Measurements from ENCODE around the gene ZNF497. TPM values are rescaled to one million over a fixed set of nuclear protein-coding genes. Genes with fewer than 3 reads are reported as not detected.

ZNF497 gene
- total and polyA plus RNA-seq, 10 of the 15 experiments (the other 5 are each of a cell fraction or from before 2014, with no cell fraction given), result 0.09 to 0.82 (median 0.28) TPM

DNA sequence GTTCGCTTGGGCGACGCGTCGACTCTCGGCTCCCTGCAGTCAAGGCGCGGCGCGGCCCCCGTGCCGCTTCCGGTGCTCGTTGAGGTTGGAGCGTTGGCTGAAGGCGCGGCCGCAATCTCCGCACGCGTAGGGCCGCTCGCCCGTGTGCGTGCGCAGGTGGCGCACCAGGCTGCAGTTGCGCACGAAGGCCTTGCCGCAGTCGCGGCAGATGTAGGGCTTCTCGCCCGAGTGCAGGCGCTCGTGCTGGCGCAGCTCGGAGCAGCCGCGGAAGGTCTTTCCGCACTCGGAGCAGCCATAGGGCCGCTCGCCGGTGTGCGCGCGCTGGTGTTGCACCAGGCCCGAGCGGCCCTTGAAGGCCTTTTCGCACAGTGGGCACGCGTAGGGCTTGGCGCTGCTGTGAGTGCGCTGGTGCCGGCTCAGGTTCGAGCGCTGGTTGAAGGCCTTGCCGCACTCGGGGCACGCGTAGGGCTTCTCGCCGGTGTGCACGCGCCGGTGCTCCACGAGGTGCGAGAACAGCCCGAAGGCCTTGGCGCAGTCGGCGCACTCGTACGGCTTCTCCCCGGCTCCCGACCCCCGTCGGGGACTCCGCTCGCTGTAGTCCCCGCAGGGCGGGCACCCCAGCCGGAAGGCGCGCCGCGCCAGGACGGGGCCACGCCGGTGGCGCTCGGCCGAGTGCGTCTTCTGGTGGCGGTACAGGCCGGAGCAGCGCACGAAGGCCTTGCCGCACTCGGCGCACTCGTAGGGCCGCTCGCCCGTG, 5.3 kb upstream of the ZNF497 start:
- H2AFZ ChIP-seq (ENCODE audit: control insufficient read depth, low read depth, low read length), result no peak overlapping the region
- RAD21 ChIA-PET (ENCODE audit: unreplicated experiment), result no interaction called here
- no peak for DNase-seq (ENCODE audit: low read depth, low spot score)

More for the DNA sequence above, 5.3 kb upstream of the ZNF497 start:
- BruUV-seq (replicated peaks), result no TSS peak
- CTCF ChIA-PET, result no interaction called here
- FAIRE-seq (no peak), ATAC-seq (no peak)
- Histone ChIP-seq H3K79me2 (ENCODE audit: control insufficient read depth, insufficient read depth, low read length) (no peaks in the 10 kb centered on the region), H3K4me3 (no peak overlapping the region), H3K9ac (ENCODE audit: control insufficient read depth, insufficient read depth, low read length) (no peak overlapping the region), H3K27me3 (replicated peaks in 1 of 2; ENCODE audit: control insufficient read depth in 2 of 2, insufficient read depth in 2 of 2, low read length in 1 of 2) (no peaks in the 10 kb centered on the region), H3K4me2 (ENCODE audit: control insufficient read depth, insufficient read depth) (no peak overlapping the region), H3K4me1 (ENCODE audit: control insufficient read depth, insufficient read depth, low read length) (peaks cover 8% of the 10 kb centered on the region), H3K36me3 (ENCODE audit: control insufficient read depth in 2 of 2, insufficient read depth in 2 of 2, low read length in 1 of 2) (no peaks in the 10 kb centered on the region), H3K9me3 (replicated peaks; ENCODE audit: control insufficient read depth, insufficient read depth, low read length) (no peaks in the 10 kb centered on the region), H4K20me1 (ENCODE audit: control insufficient read depth, insufficient read depth) (no peaks in the 10 kb centered on the region), H3K27ac (ENCODE audit: control insufficient read depth, insufficient read depth) (no peak overlapping the region)
- intact Hi-C loops (cut with micrococcal nuclease; ENCODE audit: unreplicated experiment) (no loop called here), in situ Hi-C loops (cut with MboI) (no loop called here)
- WGBS (ENCODE audit: insufficient coverage, insufficient replicate concordance, low lambda C conversion rate, missing lambda C conversion rate), result 96% methylated on average over 80 of the region's 106 CpGs
- TF ChIP-seq CREM (IDR thresholded peaks at IDR 0.05; ENCODE audit: low read depth) (no peak), SPI1 (IDR thresholded peaks at IDR 0.05; ENCODE audit: borderline replicate concordance, insufficient read depth, low read depth, low read length) (no peak), ESRRA (IDR thresholded peaks at IDR 0.05; ENCODE audit: low read length) (no peak), GATAD2B (conservative IDR thresholded peaks at IDR 0.05; ENCODE audit: low read depth) (no peak), SIN3A (IDR thresholded peaks at IDR 0.05; ENCODE audit: low read depth, low read length) (no peak), TCF3 (IDR thresholded peaks at IDR 0.05; ENCODE audit: borderline replicate concordance, insufficient read depth, low read depth, low read length) (no peak), JUNB (IDR thresholded peaks at IDR 0.05) (no peak), NR2C1 (IDR thresholded peaks at IDR 0.05) (no peak), ASH2L (IDR thresholded peaks at IDR 0.05; ENCODE audit: borderline replicate concordance, low read depth) (no peak), MYB (IDR thresholded peaks at IDR 0.05; ENCODE audit: borderline replicate concordance, low read depth, low read length) (no peak), SREBF2 (IDR thresholded peaks at IDR 0.05; ENCODE audit: low read length) (no peak), MXI1 (IDR thresholded peaks at IDR 0.05; ENCODE audit: low read depth, low read length) (no peak), NRF1 (conservative IDR thresholded peaks at IDR 0.05; ENCODE audit: low read depth, low read length) (no peak), HDGF (IDR thresholded peaks at IDR 0.05) (no peak), LARP7 (IDR thresholded peaks at IDR 0.05) (no peak), RAD21 (IDR thresholded peaks at IDR 0.05; ENCODE audit: insufficient read depth, low read depth, low read length) (no peak)
- TF ChIP-seq, protein P1, sequence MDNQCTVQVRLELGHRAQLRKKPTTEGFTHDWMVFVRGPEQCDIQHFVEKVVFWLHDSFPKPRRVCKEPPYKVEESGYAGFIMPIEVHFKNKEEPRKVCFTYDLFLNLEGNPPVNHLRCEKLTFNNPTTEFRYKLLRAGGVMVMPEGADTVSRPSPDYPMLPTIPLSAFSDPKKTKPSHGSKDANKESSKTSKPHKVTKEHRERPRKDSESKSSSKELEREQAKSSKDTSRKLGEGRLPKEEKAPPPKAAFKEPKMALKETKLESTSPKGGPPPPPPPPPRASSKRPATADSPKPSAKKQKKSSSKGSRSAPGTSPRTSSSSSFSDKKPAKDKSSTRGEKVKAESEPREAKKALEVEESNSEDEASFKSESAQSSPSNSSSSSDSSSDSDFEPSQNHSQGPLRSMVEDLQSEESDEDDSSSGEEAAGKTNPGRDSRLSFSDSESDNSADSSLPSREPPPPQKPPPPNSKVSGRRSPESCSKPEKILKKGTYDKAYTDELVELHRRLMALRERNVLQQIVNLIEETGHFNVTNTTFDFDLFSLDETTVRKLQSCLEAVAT (IDR thresholded peaks at IDR 0.05), result no peak
- TF ChIP-seq, protein P2, sequence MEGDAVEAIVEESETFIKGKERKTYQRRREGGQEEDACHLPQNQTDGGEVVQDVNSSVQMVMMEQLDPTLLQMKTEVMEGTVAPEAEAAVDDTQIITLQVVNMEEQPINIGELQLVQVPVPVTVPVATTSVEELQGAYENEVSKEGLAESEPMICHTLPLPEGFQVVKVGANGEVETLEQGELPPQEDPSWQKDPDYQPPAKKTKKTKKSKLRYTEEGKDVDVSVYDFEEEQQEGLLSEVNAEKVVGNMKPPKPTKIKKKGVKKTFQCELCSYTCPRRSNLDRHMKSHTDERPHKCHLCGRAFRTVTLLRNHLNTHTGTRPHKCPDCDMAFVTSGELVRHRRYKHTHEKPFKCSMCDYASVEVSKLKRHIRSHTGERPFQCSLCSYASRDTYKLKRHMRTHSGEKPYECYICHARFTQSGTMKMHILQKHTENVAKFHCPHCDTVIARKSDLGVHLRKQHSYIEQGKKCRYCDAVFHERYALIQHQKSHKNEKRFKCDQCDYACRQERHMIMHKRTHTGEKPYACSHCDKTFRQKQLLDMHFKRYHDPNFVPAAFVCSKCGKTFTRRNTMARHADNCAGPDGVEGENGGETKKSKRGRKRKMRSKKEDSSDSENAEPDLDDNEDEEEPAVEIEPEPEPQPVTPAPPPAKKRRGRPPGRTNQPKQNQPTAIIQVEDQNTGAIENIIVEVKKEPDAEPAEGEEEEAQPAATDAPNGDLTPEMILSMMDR (IDR thresholded peaks at IDR 0.05 in 2 of 3, conservative IDR thresholded peaks at IDR 0.05 in 1 of 3; ENCODE audit: control insufficient read depth in 2 of 3, extremely low read depth in 1 of 3, insufficient read depth in 1 of 3, low read depth in 3 of 3, low read length in 3 of 3), result no peak
- TF ChIP-seq, protein P3, sequence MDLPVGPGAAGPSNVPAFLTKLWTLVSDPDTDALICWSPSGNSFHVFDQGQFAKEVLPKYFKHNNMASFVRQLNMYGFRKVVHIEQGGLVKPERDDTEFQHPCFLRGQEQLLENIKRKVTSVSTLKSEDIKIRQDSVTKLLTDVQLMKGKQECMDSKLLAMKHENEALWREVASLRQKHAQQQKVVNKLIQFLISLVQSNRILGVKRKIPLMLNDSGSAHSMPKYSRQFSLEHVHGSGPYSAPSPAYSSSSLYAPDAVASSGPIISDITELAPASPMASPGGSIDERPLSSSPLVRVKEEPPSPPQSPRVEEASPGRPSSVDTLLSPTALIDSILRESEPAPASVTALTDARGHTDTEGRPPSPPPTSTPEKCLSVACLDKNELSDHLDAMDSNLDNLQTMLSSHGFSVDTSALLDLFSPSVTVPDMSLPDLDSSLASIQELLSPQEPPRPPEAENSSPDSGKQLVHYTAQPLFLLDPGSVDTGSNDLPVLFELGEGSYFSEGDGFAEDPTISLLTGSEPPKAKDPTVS (IDR thresholded peaks at IDR 0.05; ENCODE audit: low read depth, low read length), result no peak
- TF ChIP-seq, protein P4, sequence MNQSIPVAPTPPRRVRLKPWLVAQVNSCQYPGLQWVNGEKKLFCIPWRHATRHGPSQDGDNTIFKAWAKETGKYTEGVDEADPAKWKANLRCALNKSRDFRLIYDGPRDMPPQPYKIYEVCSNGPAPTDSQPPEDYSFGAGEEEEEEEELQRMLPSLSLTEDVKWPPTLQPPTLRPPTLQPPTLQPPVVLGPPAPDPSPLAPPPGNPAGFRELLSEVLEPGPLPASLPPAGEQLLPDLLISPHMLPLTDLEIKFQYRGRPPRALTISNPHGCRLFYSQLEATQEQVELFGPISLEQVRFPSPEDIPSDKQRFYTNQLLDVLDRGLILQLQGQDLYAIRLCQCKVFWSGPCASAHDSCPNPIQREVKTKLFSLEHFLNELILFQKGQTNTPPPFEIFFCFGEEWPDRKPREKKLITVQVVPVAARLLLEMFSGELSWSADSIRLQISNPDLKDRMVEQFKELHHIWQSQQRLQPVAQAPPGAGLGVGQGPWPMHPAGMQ (IDR thresholded peaks at IDR 0.05; ENCODE audit: borderline replicate concordance), result no peak
- POLR2A ChIA-PET, result no interaction called here
- SMC1A ChIA-PET (ENCODE audit: uncharacterized antibody, unreplicated experiment), result no interaction called here

All from GM12878 (cell line).